Brain microvascular endothelial cell (primary cell): ENCODE data around the gene L1CAM.
A peak's percentile ranks its signal among the peaks of the same experiment; 100 is the strongest.

Experiments
- DNase-seq: peaks from one replicate; pipeline ENCODE4 v3.0.0-alpha.2; 2020
- H3K27ac ChIP-seq: fragments of 250-450 bp; sonication (Bioruptor Pico); 2 replicates; pipeline ENCODE4 v1.5.1; 2020; ENCODE audit warnings: mild to moderate bottlenecking, moderate library complexity
- H3K27me3 ChIP-seq: fragments of 250-450 bp; sonication (Bioruptor Pico); replicated peaks from 2 replicates; pipeline ENCODE4 v1.5.1; 2020; ENCODE audit warnings: mild to moderate bottlenecking
- H3K36me3 ChIP-seq: fragments of 250-450 bp; sonication (Bioruptor Pico); replicated peaks from 2 replicates; pipeline ENCODE4 v1.5.1; 2020; ENCODE audit warnings: mild to moderate bottlenecking
- H3K4me3 ChIP-seq: 2 replicates; pipeline ENCODE4 v1.5.1; 2011; ENCODE audit warnings: low read depth, mild to moderate bottlenecking, control low read depth, low read length, moderate library complexity
- CTCF ChIP-seq: IDR thresholded peaks from 2 replicates; pipeline ENCODE4 v1.5.1; 2011; ENCODE audit warnings: low read depth, mild to moderate bottlenecking, moderate library complexity, low read length, control low read depth, inconsistent platforms; ENCODE audit errors: missing control alignments
- in situ Hi-C: cut with HindIII; loops from 2 replicates; pipeline ENCODE4 v1.10.0; 2017; ENCODE audit warnings: low sequenced_read_pairs, low pct_ligation_motif_present

The L1CAM gene

GRCh38 chrX:153883163-153883843, 2.7 kb downstream of the L1CAM start:
- in situ Hi-C loops, result no loop called here
- DNase-seq, result no peak
- Histone ChIP-seq H3K4me3 (no peak overlapping the region), H3K27me3 (peaks cover 14% of the 10 kb centered on the region), H3K27ac (no peak overlapping the region), H3K36me3 (no peaks in the 10 kb centered on the region)
- no peak for TF ChIP-seq CTCF

- H3K4me3 ChIP-seq, result no peak overlapping the region
- no peak for TF ChIP-seq CTCF
- H3K27me3 ChIP-seq, result peaks cover 11% of the 10 kb centered on the region
- no peak for DNase-seq
- no peaks in the 10 kb centered on the region for H3K36me3 ChIP-seq
- in situ Hi-C loops, result no loop called here
- no peak overlapping the region for H3K27ac ChIP-seq
These were observed 3.4 kb downstream of the L1CAM start for GRCh38 chrX:153882557-153882956.

- peaks cover 11% of the 10 kb centered on the region for H3K27me3 ChIP-seq
- in situ Hi-C loops, result no loop called here
- no peak overlapping the region for H3K4me3 ChIP-seq
- H3K36me3 ChIP-seq, result no peaks in the 10 kb centered on the region
- no peak for TF ChIP-seq CTCF
- no peak overlapping the region for H3K27ac ChIP-seq
- DNase-seq, result peak; percentile 5
These were observed 3.9 kb downstream of the L1CAM start for GRCh38 chrX:153882086-153882498.

GRCh38 chrX:153881281-153881680, 4.7 kb downstream of the L1CAM start:
- H3K4me3 ChIP-seq, result no peak overlapping the region
- H3K27me3 ChIP-seq, result peaks cover 5% of the 10 kb centered on the region
- no peak overlapping the region for H3K27ac ChIP-seq
- in situ Hi-C loops, result no loop called here
- no peak for TF ChIP-seq CTCF
- DNase-seq, result no peak
- no peaks in the 10 kb centered on the region for H3K36me3 ChIP-seq

- Histone ChIP-seq H3K36me3 (no peaks in the 10 kb centered on the region), H3K27ac (no peak overlapping the region), H3K4me3 (no peak overlapping the region), H3K27me3 (peaks cover 4% of the 10 kb centered on the region)
- no peak for DNase-seq
- TF ChIP-seq CTCF, result no peak
- in situ Hi-C loops, result no loop called here
These were observed 5.5 kb downstream of the L1CAM start for GRCh38 chrX:153880440-153880815.

- no peak for DNase-seq
- Histone ChIP-seq H3K27me3 (peaks cover 2% of the 10 kb centered on the region), H3K36me3 (no peaks in the 10 kb centered on the region), H3K27ac (no peak overlapping the region), H3K4me3 (no peak overlapping the region)
- no peak for TF ChIP-seq CTCF
- in situ Hi-C loops, result no loop called here
These were observed 6.1 kb downstream of the L1CAM start for GRCh38 chrX:153879741-153880439.
